Stimulated activated effector memory CD8-positive, alpha-beta T cell treated with anti-CD3 and anti-CD28 coated beads, Interleukin-12 subunit alpha, Interleukin-12 subunit beta, amount 100 ng/mL, for 72 hours (primary cell): ENCODE results near the gene TM4SF1.
"Not testable (repeated sequence)": the region's sequence is repeated elsewhere in the genome, so short reads cannot be mapped to it uniquely, and the experiment has no call there.

Experiments
- ATAC-seq: fragments of 150-1000 bp; cut with Tn5 transposase; 2 replicates; pipeline ENCODE4 v1.10.0; 2021
- DNase-seq, 2 donors: peaks; one replicate each; pipeline ENCODE4 v3.0.0; 2021 to 2022; ENCODE audit warnings: low spot score in 2 of 2
- H3K27ac Mint-ChIP-seq: one replicate; pipeline ENCODE4 v1.8.0; 2022; ENCODE audit warnings: mild to moderate bottlenecking, mixed read lengths
- H3K36me3 Mint-ChIP-seq: one replicate; pipeline ENCODE4 v1.8.0; 2022; ENCODE audit warnings: mild to moderate bottlenecking, mixed read lengths
- H3K4me1 Mint-ChIP-seq: one replicate; pipeline ENCODE4 v1.8.0; 2022; ENCODE audit warnings: mixed read lengths
- H3K4me3 Mint-ChIP-seq: one replicate; pipeline ENCODE4 v1.8.0; 2022; ENCODE audit warnings: mild to moderate bottlenecking, mixed read lengths
- H3K9me3 Mint-ChIP-seq: one replicate; pipeline ENCODE4 v1.8.0; 2022; ENCODE audit warnings: mixed read lengths

The TM4SF1 gene

DNA sequence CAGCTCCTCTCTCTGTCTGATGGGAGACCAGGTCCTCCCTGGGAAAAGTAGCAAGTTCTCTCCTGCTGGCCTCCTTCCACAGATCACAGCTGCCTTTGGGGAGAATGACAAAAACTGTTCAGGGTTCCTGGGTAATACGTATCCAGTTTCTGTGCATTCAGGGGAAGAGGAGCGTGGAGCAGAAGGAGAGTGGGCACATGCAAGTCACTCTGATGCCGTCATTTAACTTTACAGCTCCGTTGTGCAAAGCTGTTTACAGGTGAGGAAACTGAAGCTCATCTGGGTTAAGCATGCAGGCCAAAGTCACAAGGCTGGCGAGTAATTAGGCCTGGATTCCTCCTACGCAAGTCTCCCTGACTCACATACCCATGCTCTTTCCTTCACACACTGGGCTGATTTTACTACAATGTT, 7.5 kb upstream of the TM4SF1 start:
- ATAC-seq (no peak), DNase-seq (no peak)
- H3K36me3 Mint-ChIP-seq = no peaks in the 10 kb centered on the region
- no peaks in the 10 kb centered on the region for H3K9me3 Mint-ChIP-seq
- no peak overlapping the region for H3K27ac Mint-ChIP-seq
- H3K4me3 Mint-ChIP-seq = no peak overlapping the region
- no peaks in the 10 kb centered on the region for H3K4me1 Mint-ChIP-seq

DNA sequence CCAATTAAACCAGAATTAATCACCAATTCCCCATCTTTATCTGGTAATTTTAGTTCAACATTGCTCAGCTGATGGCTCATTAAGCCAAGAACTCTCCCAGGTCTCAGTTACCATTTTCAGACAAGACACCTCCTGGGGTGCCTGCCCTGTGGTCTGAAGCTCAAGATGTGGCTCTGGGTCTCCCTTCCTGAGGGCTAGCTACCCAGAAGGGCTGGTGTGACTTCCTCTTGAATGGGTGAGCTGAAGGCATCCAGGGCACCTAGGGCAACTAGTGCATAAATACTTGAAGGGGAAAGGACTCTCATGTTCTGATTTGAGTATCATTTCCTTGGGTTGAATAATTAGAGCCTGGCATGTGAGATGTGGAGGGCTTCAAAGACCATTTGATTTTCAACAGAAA, 6.7 kb upstream of the TM4SF1 start:
- H3K36me3 Mint-ChIP-seq = no peaks in the 10 kb centered on the region
- no peaks in the 10 kb centered on the region for H3K9me3 Mint-ChIP-seq
- ATAC-seq (no peak), DNase-seq (no peak)
- H3K27ac Mint-ChIP-seq = no peak overlapping the region
- no peaks in the 10 kb centered on the region for H3K4me1 Mint-ChIP-seq
- no peak overlapping the region for H3K4me3 Mint-ChIP-seq

DNA sequence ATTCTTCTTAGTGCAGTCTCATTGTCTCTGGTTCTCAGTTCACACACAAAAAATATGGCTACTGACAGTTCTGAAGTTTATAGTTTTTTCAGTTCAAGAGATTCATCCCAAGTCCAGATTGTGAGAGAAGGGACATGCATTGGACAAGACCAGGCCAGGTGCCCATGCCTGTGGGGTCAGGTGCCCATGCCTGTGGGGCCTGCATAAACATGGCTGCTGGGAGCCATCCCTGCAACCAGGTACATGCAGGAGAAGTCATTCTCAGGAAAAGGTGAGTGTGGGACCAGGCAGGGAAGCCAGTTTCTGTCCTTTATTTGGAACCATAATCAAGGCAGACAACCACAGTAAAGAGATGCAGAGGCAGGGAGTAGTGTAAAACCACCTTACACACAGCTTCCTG, 6.3 kb upstream of the TM4SF1 start:
- no peaks in the 10 kb centered on the region for H3K4me1 Mint-ChIP-seq
- H3K4me3 Mint-ChIP-seq = no peak overlapping the region
- no peak for DNase-seq
- H3K27ac Mint-ChIP-seq = no peak overlapping the region
- no peaks in the 10 kb centered on the region for H3K9me3 Mint-ChIP-seq
- no peak for ATAC-seq
- no peaks in the 10 kb centered on the region for H3K36me3 Mint-ChIP-seq

DNA sequence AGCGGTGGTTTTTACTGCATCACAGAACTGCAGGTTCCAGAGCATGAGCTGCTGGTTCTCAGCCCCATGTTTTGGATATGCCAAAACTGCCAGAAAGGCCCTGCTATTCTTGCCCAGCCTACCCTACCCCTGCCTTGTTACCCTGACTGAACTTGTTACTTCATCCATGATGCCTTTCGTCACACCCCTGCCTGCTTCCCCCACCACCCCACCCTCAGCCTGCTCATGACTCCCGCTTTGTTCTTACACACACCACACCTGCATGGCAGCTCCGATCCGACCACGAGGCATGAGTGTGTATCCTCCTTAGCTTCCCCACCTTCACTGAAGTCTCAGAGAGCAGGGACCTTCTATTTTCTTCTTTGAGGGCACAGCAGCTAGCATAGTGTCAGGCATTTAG, 5.1 kb upstream of the TM4SF1 start:
- no peaks in the 10 kb centered on the region for H3K9me3 Mint-ChIP-seq
- no peaks in the 10 kb centered on the region for H3K36me3 Mint-ChIP-seq
- no peaks in the 10 kb centered on the region for H3K4me1 Mint-ChIP-seq
- no peak overlapping the region for H3K27ac Mint-ChIP-seq
- ATAC-seq = no peak
- no peak overlapping the region for H3K4me3 Mint-ChIP-seq
- DNase-seq = no peak

DNA sequence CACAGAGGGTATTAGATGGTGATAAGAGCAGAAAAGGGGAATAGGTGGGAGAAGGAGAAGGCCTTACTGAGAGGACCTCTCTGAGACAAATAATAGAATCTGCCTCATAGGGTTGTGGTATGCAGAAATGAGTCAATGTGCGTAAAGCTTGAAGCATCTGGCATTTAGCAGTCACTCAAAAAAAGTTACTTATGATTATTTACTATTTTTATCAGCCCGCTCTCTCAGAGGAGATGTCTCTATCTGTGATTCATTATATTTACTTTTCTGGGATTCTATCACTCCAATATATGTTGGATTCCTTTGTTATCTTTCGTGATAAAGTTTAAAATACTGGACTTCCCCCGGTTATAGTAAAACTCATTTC, 4.6 kb upstream of the TM4SF1 start:
- DNase-seq (no peak), ATAC-seq (no peak)
- Mint-ChIP-seq H3K36me3 (no peaks in the 10 kb centered on the region), H3K4me3 (no peak overlapping the region), H3K4me1 (no peaks in the 10 kb centered on the region), H3K27ac (no peak overlapping the region), H3K9me3 (no peaks in the 10 kb centered on the region)

DNA sequence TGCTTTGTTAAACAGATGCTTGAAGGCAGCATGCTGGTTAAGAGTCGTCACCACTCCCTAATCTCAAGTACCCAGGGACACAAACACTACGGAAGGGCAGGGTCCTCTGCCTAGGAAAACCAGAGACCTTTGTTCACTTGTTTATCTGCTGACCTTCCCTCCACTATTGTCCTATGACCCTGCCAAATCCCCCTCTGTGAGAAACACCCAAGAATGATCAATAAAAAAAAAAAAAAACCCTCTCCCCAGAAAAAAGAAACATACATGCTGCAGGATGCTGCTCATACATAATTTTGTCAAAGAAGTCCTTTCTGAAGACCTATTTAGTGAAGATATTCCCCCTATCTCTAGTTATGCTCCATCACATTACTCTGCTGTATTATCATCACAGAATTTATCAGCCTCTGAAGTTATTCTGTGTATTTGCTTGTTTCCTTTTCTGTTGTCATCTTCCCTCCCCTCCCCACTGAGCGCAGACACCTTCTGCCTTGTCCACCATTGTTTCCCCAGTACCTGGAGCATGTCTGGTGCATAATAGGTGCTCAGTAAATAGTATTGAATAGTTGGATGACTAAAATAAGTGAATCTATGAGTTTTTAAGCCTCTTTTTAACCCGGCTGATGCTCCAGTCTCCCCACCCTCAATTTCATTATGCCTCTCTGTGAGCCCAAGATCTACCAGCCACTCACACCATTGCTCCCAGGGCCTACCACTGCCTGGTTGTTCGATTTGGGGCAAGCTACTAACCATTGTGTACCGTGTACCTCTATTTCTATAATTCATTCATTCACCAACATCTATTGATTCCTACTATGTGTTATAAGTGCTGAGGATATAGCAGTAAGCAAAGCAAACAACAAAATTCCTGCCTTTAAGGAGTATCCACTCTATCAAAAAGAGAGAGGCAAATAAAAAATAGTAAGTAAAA, 4.0 kb upstream of the TM4SF1 start:
- ATAC-seq = no peak
- H3K9me3 Mint-ChIP-seq = no peaks in the 10 kb centered on the region
- H3K4me1 Mint-ChIP-seq = no peaks in the 10 kb centered on the region
- no peaks in the 10 kb centered on the region for H3K36me3 Mint-ChIP-seq
- no peak for DNase-seq
- H3K4me3 Mint-ChIP-seq = no peak overlapping the region
- H3K27ac Mint-ChIP-seq = no peak overlapping the region

DNA sequence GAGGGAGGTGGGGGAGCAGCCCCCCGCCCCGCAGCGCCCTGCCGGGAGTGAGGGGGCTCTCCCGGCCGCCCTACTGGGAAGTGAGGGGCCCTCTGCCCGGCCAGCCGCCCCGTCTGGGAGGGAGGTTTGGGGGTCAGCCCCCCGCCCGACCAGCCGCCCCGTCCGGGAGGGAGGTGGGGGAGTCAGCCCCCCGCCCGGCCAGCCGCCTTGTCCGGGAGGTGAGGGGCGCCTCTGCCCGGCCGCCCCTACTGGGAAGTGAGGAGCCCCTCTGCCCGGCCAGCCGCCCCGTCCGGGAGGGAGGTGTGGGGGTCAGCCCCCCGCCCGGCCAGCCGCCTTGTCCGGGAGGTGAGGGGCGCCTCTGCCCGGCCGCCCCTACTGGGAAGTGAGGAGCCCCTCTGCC, 2.8 kb upstream of the TM4SF1 start:
- not testable (repeated sequence) for H3K36me3 Mint-ChIP-seq, H3K4me1 Mint-ChIP-seq, ATAC-seq, H3K27ac Mint-ChIP-seq, DNase-seq, H3K9me3 Mint-ChIP-seq, H3K4me3 Mint-ChIP-seq

DNA sequence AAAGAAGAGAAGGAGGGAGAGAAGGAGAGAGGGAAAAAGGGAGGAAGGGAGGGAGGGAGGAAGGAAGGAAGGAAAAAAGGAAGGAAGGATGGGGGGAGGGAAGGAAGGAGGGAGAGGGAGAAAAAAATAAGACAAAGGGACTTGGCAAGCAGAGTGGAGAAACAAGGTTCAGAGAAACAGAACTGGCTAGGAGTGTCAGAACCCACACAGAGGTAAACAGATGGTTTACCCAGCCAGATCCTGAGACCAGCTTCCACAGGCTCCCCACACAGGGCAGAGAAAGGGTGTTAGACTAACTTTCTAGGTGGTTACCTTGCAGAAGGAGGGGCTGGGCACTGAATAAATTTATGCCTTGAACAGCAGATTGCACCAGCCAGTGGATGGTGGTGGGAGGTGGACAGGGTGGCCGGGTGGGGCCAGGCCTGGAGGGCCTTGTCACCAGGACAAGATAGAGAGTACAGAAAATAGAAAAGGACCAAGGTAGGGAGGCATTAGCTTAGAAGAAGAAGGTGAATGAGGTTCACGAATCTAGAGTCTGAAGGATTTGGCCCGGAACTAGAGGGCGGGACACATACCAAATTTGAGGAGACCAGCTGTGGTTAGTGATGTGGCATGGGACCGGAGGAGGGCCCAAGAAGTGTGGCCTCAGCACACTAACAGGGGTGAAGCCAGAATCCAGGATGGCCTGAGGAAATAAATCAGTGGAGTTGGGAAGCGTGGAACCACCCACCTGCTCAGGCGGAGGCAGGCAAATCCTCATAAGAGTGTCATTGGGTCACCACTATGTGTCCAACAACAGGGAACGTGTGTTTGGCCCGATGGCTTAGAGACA, 1.2 kb upstream of the TM4SF1 start:
- Mint-ChIP-seq H3K36me3 (no peaks in the 10 kb centered on the region), H3K4me1 (no peaks in the 10 kb centered on the region), H3K4me3 (no peak overlapping the region), H3K9me3 (no peaks in the 10 kb centered on the region), H3K27ac (no peak overlapping the region)
- DNase-seq = no peak
- peak; percentile 33 for ATAC-seq

DNA sequence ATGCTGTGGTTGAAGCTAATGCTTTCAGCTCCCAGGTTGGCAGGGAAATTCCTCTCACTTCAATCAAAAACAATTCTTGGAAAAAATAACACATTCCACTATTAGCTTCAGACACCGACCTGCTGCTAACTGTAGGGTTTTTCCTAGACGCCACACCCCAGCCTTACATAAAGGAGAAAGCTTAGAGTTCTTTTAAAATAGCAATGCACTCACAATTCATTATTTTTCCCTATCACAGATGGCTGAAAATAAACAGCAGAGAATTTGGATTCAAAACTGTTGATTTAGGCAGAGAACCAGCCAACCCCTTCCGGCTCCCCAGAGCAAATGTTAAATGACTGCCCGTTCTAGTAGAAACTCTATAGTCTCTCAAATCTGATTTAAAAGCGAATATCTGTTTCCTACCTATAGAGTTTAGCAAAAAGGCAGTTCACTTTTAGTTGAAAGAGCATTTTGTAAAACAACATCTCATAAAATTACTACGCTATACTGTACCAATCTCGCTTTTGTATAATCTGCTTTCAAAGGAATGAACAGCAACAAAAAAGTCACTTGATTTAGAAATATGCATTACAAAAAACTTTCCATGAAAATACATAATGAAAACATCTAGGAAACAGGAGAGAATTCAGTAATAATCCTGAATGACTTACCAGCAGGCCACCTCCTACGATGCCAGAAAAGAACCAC, 586 bp downstream of the TM4SF1 start:
- no peaks in the 10 kb centered on the region for H3K9me3 Mint-ChIP-seq
- DNase-seq = no peak
- H3K36me3 Mint-ChIP-seq = no peaks in the 10 kb centered on the region
- no peak for ATAC-seq
- H3K4me1 Mint-ChIP-seq = no peaks in the 10 kb centered on the region
- H3K4me3 Mint-ChIP-seq = no peak overlapping the region
- H3K27ac Mint-ChIP-seq = no peak overlapping the region

DNA sequence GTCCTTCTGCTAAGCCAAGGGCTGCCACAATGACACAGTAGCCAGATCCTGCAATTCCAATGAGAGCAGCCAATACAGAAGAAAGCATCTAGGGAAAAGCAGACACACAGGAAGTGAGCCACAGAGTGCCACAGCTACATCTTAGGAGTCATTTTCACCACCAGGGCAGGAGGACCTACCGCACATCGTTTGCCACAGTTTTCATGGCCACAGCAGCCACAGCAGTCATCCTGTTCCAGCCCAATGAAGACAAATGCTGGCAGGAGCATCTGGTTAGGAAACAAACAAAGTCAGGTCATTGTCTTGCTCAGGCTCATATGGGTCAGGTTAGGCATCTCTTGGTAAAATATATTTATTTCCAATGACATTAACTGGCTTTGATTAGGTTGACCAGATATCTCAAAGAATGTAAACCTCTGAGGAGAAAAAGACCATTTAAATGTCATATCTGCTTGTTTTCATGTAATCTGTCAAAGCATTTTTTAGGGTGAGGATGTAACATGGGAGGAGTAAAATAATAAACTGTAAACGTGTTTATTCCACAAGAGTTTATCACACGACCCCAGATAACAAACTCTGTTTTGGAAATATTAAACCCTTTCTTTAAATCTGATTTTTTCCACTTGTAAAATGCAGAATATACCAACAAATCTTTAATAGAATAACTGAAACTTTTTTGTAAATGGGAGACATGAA, 1.8 kb downstream of the TM4SF1 start:
- Mint-ChIP-seq H3K4me3 (no peak overlapping the region), H3K9me3 (no peaks in the 10 kb centered on the region), H3K36me3 (no peaks in the 10 kb centered on the region), H3K27ac (no peak overlapping the region), H3K4me1 (no peaks in the 10 kb centered on the region)
- DNase-seq = no peak
- no peak for ATAC-seq

DNA sequence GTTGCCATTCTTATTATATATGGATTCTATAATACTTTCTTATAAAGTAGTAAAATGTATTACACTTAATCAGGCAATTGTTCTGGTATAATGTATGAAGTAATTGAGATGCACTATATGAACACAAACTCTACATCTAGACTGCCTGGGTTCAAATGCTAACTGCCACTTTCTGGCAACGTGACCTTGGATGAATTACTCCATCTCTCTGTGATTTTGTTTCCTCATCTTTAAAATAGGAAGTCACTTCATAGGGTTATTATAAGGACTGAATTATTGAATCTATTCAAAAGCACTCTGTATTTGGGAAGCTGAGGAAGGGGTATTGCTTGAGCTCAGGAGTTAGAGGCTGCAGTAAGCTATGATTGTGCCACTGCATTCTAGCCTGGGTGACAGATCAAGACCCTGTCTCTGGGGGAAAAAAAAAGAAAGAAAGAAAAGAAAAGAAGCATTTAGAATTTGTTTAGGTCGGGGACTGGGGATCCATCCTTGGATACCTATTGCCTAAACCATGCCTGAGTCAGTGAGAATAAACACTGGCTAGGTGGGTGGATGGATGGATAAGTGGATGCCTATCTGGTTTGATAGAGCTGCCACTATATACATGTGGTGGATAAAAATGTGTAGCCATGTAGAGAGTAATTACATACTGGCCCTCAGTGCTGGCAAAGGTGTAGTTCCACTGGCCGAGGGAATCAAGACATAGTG, 2.5 kb downstream of the TM4SF1 start:
- no peak overlapping the region for H3K27ac Mint-ChIP-seq
- no peaks in the 10 kb centered on the region for H3K9me3 Mint-ChIP-seq
- no peaks in the 10 kb centered on the region for H3K36me3 Mint-ChIP-seq
- ATAC-seq (peak; percentile 28), DNase-seq (no peak)
- H3K4me3 Mint-ChIP-seq = no peak overlapping the region
- no peaks in the 10 kb centered on the region for H3K4me1 Mint-ChIP-seq

DNA sequence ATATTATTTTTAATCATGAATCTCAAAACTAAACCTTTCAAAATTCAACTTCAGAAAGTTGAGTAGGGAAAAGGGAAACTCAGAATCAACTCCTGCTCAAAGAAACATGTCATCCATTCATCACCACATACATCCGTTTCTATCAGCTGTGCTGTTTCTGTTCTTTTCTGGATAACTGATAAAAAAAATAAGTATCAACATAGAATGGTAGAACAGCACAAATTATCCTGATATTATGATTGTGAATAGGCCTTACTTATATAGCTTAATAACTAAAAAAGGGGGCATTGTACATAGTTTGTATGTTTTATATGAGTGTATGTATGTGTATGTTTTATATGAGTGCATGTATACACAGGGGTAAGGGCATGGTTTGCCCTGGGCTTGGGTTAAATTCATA, 3.1 kb downstream of the TM4SF1 start:
- H3K4me1 Mint-ChIP-seq = no peaks in the 10 kb centered on the region
- no peak overlapping the region for H3K27ac Mint-ChIP-seq
- ATAC-seq (no peak), DNase-seq (no peak)
- no peak overlapping the region for H3K4me3 Mint-ChIP-seq
- no peaks in the 10 kb centered on the region for H3K9me3 Mint-ChIP-seq
- no peaks in the 10 kb centered on the region for H3K36me3 Mint-ChIP-seq

DNA sequence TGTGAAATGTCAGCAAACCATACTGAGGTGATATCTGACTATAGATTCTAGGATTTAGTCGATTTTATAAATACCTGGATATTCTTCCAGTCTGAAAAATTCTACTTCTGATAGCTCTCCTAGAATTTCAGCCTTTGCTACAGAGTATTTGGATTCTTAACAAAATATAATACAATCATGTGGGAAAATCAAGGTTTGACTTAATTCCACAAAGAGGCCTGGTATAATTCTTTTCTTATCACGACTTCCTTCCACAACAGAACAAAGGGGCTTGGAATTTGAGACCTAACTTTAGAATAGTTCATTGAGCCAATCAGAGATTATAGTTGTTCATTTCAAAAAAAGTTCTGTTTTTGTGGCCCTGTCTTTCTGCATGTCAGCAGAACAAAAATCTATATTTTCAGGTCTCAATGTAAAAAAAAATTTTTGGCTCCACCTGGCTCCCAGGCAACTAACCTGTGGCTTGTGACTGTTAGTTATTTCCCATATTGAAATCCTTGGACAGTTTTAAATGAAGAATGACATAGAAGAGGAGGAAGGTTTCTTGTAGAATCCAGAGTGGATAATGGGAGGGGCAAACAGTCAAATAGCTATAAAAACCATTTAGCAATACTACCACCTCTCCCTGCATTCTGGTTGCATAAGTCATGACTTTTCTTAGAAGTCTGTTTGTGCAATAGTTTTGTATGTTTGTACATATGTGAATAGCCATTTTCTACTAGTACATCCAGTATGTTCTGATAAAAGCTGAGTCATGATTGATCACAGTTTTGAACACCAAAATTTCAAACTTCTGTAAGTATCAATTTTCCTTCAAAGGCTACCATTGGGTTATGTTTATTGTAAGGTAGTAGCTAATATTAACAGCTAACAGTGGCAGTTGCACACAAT, 4.0 kb downstream of the TM4SF1 start:
- DNase-seq (no peak), ATAC-seq (no peak)
- H3K27ac Mint-ChIP-seq = no peak overlapping the region
- H3K9me3 Mint-ChIP-seq = no peaks in the 10 kb centered on the region
- no peaks in the 10 kb centered on the region for H3K4me1 Mint-ChIP-seq
- H3K4me3 Mint-ChIP-seq = no peak overlapping the region
- no peaks in the 10 kb centered on the region for H3K36me3 Mint-ChIP-seq

DNA sequence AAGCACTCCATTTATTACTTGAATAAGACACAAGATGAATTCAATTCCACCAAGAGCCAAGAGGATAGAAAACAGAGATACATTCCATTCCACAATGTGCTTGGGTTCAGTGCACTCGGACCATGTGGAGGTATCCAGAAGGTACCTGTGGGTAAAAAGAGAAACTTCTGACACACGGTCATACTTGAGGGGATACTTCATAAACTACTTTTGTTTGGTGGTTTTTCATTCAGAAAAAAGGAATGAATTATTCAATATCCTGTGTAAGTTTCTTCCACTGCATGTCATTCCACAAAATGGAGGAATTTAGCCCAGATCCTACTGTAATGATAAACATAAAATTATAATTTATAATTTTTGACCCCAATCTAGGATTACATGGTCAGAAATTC, 5.7 kb downstream of the TM4SF1 start:
- Mint-ChIP-seq H3K4me3 (no peak overlapping the region), H3K36me3 (no peaks in the 10 kb centered on the region), H3K9me3 (no peaks in the 10 kb centered on the region), H3K27ac (no peak overlapping the region), H3K4me1 (peaks cover 6% of the 10 kb centered on the region)
- DNase-seq = no peak
- no peak for ATAC-seq
